PC-9 (cell line): Measurements from ENCODE around the gene SCNN1G. TPM values are rescaled to one million over a fixed set of nuclear protein-coding genes. Genes with fewer than 3 reads are reported as not detected.

ENCODE experiments used
- BruUV-seq: library from RNA; stranded (reverse); fragments of 400-500 nt; replicated peaks from 2 replicates; lab custom pipeline; 2021; lab: Mats Ljungman, UMichigan
- CTCF ChIA-PET: fragments of 300-600 bp; sonication (Branson Sonifier 250); formaldehyde crosslinking; loops from one replicate; lab custom pipeline; 2022; ENCODE audit warnings: antibody characterized with exemption; lab: Charles Lee
- POLR2A ChIA-PET: fragments of 300-600 bp; sonication (Branson Sonifier 250); formaldehyde crosslinking; loops from one replicate; lab custom pipeline; 2022; ENCODE audit warnings: antibody characterized with exemption; ENCODE audit not compliant: unreplicated experiment; lab: Charles Lee
- DNase-seq, 2 experiments: peaks; one replicate each; pipeline versions ENCODE4 v3.0.0 to v3.0.0-alpha.2; 2015 to 2022; ENCODE audit warnings: mixed read lengths in 1 of 2
- H2AFZ ChIP-seq: fragments of 200-600 bp; sonication (generic); 2 replicates; pipeline ENCODE4 v1.8.1; 2017; ENCODE audit warnings: antibody characterized with exemption
- H3F3A ChIP-seq: fragments of 200-600 bp; sonication (generic); 2 replicates; pipeline ENCODE4 v1.8.1; 2017; ENCODE audit warnings: antibody characterized with exemption, mild to moderate bottlenecking, low read depth; ENCODE audit not compliant: insufficient read depth
- H3K27ac ChIP-seq: fragments of 200-600 bp; sonication (generic); 2 replicates; pipeline ENCODE4 v1.6.1; 2016; ENCODE audit warnings: mixed run types
- H3K27me3 ChIP-seq: fragments of 200-600 bp; sonication (generic); 2 replicates; pipeline ENCODE4 v1.6.1; 2016; ENCODE audit warnings: low read depth, mixed run types; ENCODE audit not compliant: insufficient read depth
- H3K36me3 ChIP-seq: fragments of 200-600 bp; sonication (generic); 2 replicates; pipeline ENCODE4 v1.6.1; 2016; ENCODE audit warnings: low read depth, mixed run types
- H3K4me1 ChIP-seq: fragments of 200-600 bp; sonication (generic); replicated peaks from 2 replicates; pipeline ENCODE4 v1.6.1; 2016; ENCODE audit warnings: mixed run types; ENCODE audit not compliant: insufficient read depth
- H3K4me2 ChIP-seq: fragments of 200-600 bp; sonication (generic); 2 replicates; pipeline ENCODE4 v1.6.1; 2017; ENCODE audit warnings: mixed run types
- H3K4me3 ChIP-seq: fragments of 200-600 bp; sonication (generic); 2 replicates; pipeline ENCODE4 v1.6.1; 2016; ENCODE audit warnings: mixed run types
- H3K79me2 ChIP-seq: fragments of 200-600 bp; sonication (generic); 2 replicates; pipeline ENCODE4 v1.6.1; 2017; ENCODE audit warnings: low read depth, mixed run types
- H3K9me2 ChIP-seq: fragments of 200-600 bp; sonication (generic); 2 replicates; pipeline ENCODE4 v1.8.1; 2017; ENCODE audit warnings: mild to moderate bottlenecking; ENCODE audit not compliant: insufficient read depth
- H3K9me3 ChIP-seq: fragments of 200-600 bp; sonication (generic); 2 replicates; pipeline ENCODE4 v1.8.1; 2016; ENCODE audit warnings: low read depth; ENCODE audit not compliant: insufficient read depth
- H4K20me1 ChIP-seq: fragments of 200-600 bp; sonication (generic); 2 replicates; pipeline ENCODE4 v1.8.1; 2017; ENCODE audit not compliant: insufficient read depth
- CTCF ChIP-seq: fragments of 200-600 bp; sonication (generic); conservative IDR thresholded peaks from 2 replicates; pipeline ENCODE4 v1.6.1; 2017; ENCODE audit warnings: mixed run types, antibody characterized with exemption, mild to moderate bottlenecking, moderate library complexity
- EZH2 ChIP-seq: fragments of 200-600 bp; sonication (generic); IDR thresholded peaks from 2 replicates; pipeline ENCODE4 v1.8.0; 2017; ENCODE audit warnings: antibody characterized with exemption, low read depth
- intact Hi-C: fragments of 100-400 bp; cut with micrococcal nuclease; formaldehyde crosslinking; loops from one replicate; pipeline ENCODE4 v1.10.0; 2022; ENCODE audit not compliant: unreplicated experiment
- total RNA-seq: library from RNA; stranded (reverse); gene quantifications from 2 replicates; pipeline ENCODE4 v1.2.3, GENCODE V29; 2021

SCNN1G gene
- total RNA-seq, 1 experiment from 2014 or later, result not detected

GRCh38 chr16:23222929-23223328, 40.4 kb downstream of the SCNN1G start:
- ChIA-PET CTCF (interaction anchor here (0.5 kb wide), 1 partner anchor 40 kb away, joined by 9 read pairs; no protein-coding TSS in a partner anchor), POLR2A (interaction anchor here (0.5 kb wide), 1 partner anchor 72 kb away, joined by 3 read pairs; no protein-coding TSS in a partner anchor)
- no peaks in the 10 kb centered on the region for H3K79me2 ChIP-seq
- TF ChIP-seq CTCF, result no peak
- no peak for TF ChIP-seq EZH2
- H3F3A ChIP-seq, result peaks cover 15% of the 10 kb centered on the region; the same call in 1 of the 2 replicates
- no peaks in the 10 kb centered on the region for H3K9me3 ChIP-seq
- intact Hi-C loops, result no loop called here
- H3K4me2 ChIP-seq, result no peak overlapping the region
- H3K4me1 ChIP-seq, result 0 out of 2 replicates have a peak, but pooled peaks cover 6% of the 10 kb centered on the region
- no peak for DNase-seq
- BruUV-seq, result no TSS peak
- no peaks in the 10 kb centered on the region for H4K20me1 ChIP-seq
- no peaks in the 10 kb centered on the region for H3K9me2 ChIP-seq
- H2AFZ ChIP-seq, result no peak overlapping the region
- H3K27ac ChIP-seq, result no peak overlapping the region
- no peaks in the 10 kb centered on the region for H3K27me3 ChIP-seq
- H3K36me3 ChIP-seq, result no peaks in the 10 kb centered on the region
- no peak overlapping the region for H3K4me3 ChIP-seq

GRCh38 chr16:23223368-23223767, 40.8 kb downstream of the SCNN1G start:
- Histone ChIP-seq H3K4me3 (no peak overlapping the region), H3K27me3 (no peaks in the 10 kb centered on the region), H3K4me1 (peaks cover 8% of the 10 kb centered on the region), H3K36me3 (no peaks in the 10 kb centered on the region), H3K9me2 (no peaks in the 10 kb centered on the region), H3K9me3 (no peaks in the 10 kb centered on the region), H4K20me1 (no peaks in the 10 kb centered on the region), H3K4me2 (no peak overlapping the region), H2AFZ (no peak overlapping the region), H3F3A (peaks cover 17% of the 10 kb centered on the region; the same call in 1 of the 2 replicates), H3K79me2 (no peaks in the 10 kb centered on the region), H3K27ac (no peak overlapping the region)
- ChIA-PET CTCF (interaction anchor here (0.5 kb wide), 1 partner anchor 39 kb away, joined by 9 read pairs; no protein-coding TSS in a partner anchor), POLR2A (interaction anchor here (0.5 kb wide), 1 partner anchor 71 kb away, joined by 3 read pairs; no protein-coding TSS in a partner anchor)
- no TSS peak for BruUV-seq
- intact Hi-C loops, result no loop called here
- TF ChIP-seq EZH2 (no peak), CTCF (no peak)
- DNase-seq, result no peak

GRCh38 chr16:23225109-23225508, 42.6 kb downstream of the SCNN1G start:
- Histone ChIP-seq H3K27me3 (no peaks in the 10 kb centered on the region), H3K4me3 (no peak overlapping the region), H3F3A (peaks cover 31% of the 10 kb centered on the region; the same call in 1 of the 2 replicates), H3K36me3 (no peaks in the 10 kb centered on the region), H3K27ac (no peak overlapping the region), H3K79me2 (no peaks in the 10 kb centered on the region), H3K9me3 (no peaks in the 10 kb centered on the region), H3K4me2 (no peak overlapping the region), H3K9me2 (no peaks in the 10 kb centered on the region), H2AFZ (no peak overlapping the region), H4K20me1 (no peaks in the 10 kb centered on the region), H3K4me1 (peaks cover 22% of the 10 kb centered on the region)
- ChIA-PET CTCF (no interaction called here), POLR2A (no interaction called here)
- intact Hi-C loops, result no loop called here
- no peak for TF ChIP-seq EZH2
- TF ChIP-seq CTCF, result no peak
- DNase-seq, result no peak
- BruUV-seq, result no TSS peak
